ENCODE measurements around the gene CYBC1. TPM values are rescaled to one million over a fixed set of nuclear protein-coding genes. Genes with fewer than 3 reads are reported as not detected.

The CYBC1 gene
- total RNA-seq, 4 donors from 2014 or later, result 17.3 to 29.8 (median 19.3) TPM

- no peaks in the 10 kb centered on the region for H3K4me1 ChIP-seq
- TF ChIP-seq CTCF (IDR thresholded peaks at IDR 0.05 in 4 of 5, conservative IDR thresholded peaks at IDR 0.05 in 1 of 5), result no peak
- TF ChIP-seq POLR2A (IDR thresholded peaks at IDR 0.05), result no peak
- in situ Hi-C loops (cut with MboI; ENCODE audit: low sequenced_read_pairs in 4 of 4) (no loop called here), intact Hi-C loops (cut with DNase I; ENCODE audit: low total_unique reads) (no loop called here)
- no peaks in the 10 kb centered on the region for H3K27me3 ChIP-seq
- no peak overlapping the region for H3K4me3 ChIP-seq
- no peak for ATAC-seq
- peaks cover 0 to 75% of the 10 kb centered on the region in 2 donors for H3K36me3 ChIP-seq
- DNase-seq, result no peak
- no peaks in the 10 kb centered on the region for H3K9me3 ChIP-seq
- H3K27ac ChIP-seq, result no peak overlapping the region
These were observed 23.9 kb upstream of the CYBC1 start for GRCh38 chr17:82474223-82475010.

- H3K27me3 ChIP-seq, result no peaks in the 10 kb centered on the region
- no peak overlapping the region for H3K4me3 ChIP-seq
- intact Hi-C loops (cut with DNase I; ENCODE audit: low total_unique reads) (no loop called here), in situ Hi-C loops (cut with MboI; ENCODE audit: low sequenced_read_pairs in 4 of 4) (no loop called here)
- H3K36me3 ChIP-seq, result peaks cover 0 to 80% of the 10 kb centered on the region in 2 donors
- no peak overlapping the region for H3K27ac ChIP-seq
- no peak for TF ChIP-seq CTCF (IDR thresholded peaks at IDR 0.05 in 4 of 5, conservative IDR thresholded peaks at IDR 0.05 in 1 of 5)
- no peak for TF ChIP-seq POLR2A (IDR thresholded peaks at IDR 0.05)
- H3K9me3 ChIP-seq, result no peaks in the 10 kb centered on the region
- ATAC-seq, result no peak
- no peak for DNase-seq
- H3K4me1 ChIP-seq, result no peaks in the 10 kb centered on the region
These were observed 19.5 kb upstream of the CYBC1 start for GRCh38 chr17:82470065-82470464.

GRCh38 chr17:82468692-82469091 lies 18.1 kb upstream of the CYBC1 start:
- DNase-seq, result no peak
- in situ Hi-C loops (cut with MboI; ENCODE audit: low sequenced_read_pairs in 4 of 4), result no loop called here
- ATAC-seq, result no peak
- H3K9me3 ChIP-seq, result no peaks in the 10 kb centered on the region
- TF ChIP-seq CTCF (IDR thresholded peaks at IDR 0.05 in 4 of 5, conservative IDR thresholded peaks at IDR 0.05 in 1 of 5), result no peak
- TF ChIP-seq POLR2A (IDR thresholded peaks at IDR 0.05), result no peak
- no peaks in the 10 kb centered on the region for H3K4me1 ChIP-seq
- H3K27ac ChIP-seq, result no peak overlapping the region
- peaks cover 0 to 81% of the 10 kb centered on the region in 2 donors for H3K36me3 ChIP-seq
- intact Hi-C loops (cut with DNase I; ENCODE audit: low total_unique reads), result no loop called here
- no peaks in the 10 kb centered on the region for H3K27me3 ChIP-seq
- no peak overlapping the region for H3K4me3 ChIP-seq

GRCh38 chr17:82465023-82465603 lies 14.6 kb upstream of the CYBC1 start:
- H3K36me3 ChIP-seq, result peaks cover 0 to 89% of the 10 kb centered on the region in 2 donors
- H3K4me3 ChIP-seq, result no peak overlapping the region
- H3K27ac ChIP-seq, result no peak overlapping the region
- ATAC-seq (no peak), DNase-seq (no peak)
- no peaks in the 10 kb centered on the region for H3K9me3 ChIP-seq
- intact Hi-C loops (cut with DNase I; ENCODE audit: low total_unique reads), result no loop called here
- no peak for TF ChIP-seq POLR2A (IDR thresholded peaks at IDR 0.05)
- no peak for TF ChIP-seq CTCF (IDR thresholded peaks at IDR 0.05 in 4 of 5, conservative IDR thresholded peaks at IDR 0.05 in 1 of 5)
- H3K27me3 ChIP-seq, result no peaks in the 10 kb centered on the region
- in situ Hi-C loops (cut with MboI; ENCODE audit: low sequenced_read_pairs in 4 of 4), result no loop called here
- no peaks in the 10 kb centered on the region for H3K4me1 ChIP-seq
